Epithelial cell of proximal tubule (primary cell): ENCODE data around the gene TFAP2A. TPM values are rescaled to one million over a fixed set of nuclear protein-coding genes. Genes with fewer than 3 reads are reported as not detected.

Source experiments
- DNase-seq: peaks from one replicate; pipeline ENCODE4 v3.0.0-alpha.2; 2011; ENCODE audit warnings: low read depth
- H3K4me3 ChIP-seq: 2 replicates; pipeline ENCODE4 v1.5.1; 2011; ENCODE audit warnings: low read depth, mild to moderate bottlenecking, low read length
- total RNA-seq: library from RNA; depleted of rRNA; stranded (reverse); fragments of >200 nt; gene quantifications from 2 replicates; pipeline ENCODE4 v1.2.3, GENCODE V29; 2015
- TF ChIP-seq, protein P1 (sequence below): conservative IDR thresholded peaks from 2 replicates; pipeline ENCODE4 v1.5.1; 2012; ENCODE audit warnings: low read depth, mild to moderate bottlenecking, low read length

The TFAP2A gene
- total RNA-seq, 1 donor from 2014 or later: 17.8 TPM

- no peak for DNase-seq
- TF ChIP-seq, protein P1, sequence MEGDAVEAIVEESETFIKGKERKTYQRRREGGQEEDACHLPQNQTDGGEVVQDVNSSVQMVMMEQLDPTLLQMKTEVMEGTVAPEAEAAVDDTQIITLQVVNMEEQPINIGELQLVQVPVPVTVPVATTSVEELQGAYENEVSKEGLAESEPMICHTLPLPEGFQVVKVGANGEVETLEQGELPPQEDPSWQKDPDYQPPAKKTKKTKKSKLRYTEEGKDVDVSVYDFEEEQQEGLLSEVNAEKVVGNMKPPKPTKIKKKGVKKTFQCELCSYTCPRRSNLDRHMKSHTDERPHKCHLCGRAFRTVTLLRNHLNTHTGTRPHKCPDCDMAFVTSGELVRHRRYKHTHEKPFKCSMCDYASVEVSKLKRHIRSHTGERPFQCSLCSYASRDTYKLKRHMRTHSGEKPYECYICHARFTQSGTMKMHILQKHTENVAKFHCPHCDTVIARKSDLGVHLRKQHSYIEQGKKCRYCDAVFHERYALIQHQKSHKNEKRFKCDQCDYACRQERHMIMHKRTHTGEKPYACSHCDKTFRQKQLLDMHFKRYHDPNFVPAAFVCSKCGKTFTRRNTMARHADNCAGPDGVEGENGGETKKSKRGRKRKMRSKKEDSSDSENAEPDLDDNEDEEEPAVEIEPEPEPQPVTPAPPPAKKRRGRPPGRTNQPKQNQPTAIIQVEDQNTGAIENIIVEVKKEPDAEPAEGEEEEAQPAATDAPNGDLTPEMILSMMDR: no peak
Observed at GRCh38 chr6:10350720-10351119, 64.2 kb downstream of the TFAP2A start.

DNA sequence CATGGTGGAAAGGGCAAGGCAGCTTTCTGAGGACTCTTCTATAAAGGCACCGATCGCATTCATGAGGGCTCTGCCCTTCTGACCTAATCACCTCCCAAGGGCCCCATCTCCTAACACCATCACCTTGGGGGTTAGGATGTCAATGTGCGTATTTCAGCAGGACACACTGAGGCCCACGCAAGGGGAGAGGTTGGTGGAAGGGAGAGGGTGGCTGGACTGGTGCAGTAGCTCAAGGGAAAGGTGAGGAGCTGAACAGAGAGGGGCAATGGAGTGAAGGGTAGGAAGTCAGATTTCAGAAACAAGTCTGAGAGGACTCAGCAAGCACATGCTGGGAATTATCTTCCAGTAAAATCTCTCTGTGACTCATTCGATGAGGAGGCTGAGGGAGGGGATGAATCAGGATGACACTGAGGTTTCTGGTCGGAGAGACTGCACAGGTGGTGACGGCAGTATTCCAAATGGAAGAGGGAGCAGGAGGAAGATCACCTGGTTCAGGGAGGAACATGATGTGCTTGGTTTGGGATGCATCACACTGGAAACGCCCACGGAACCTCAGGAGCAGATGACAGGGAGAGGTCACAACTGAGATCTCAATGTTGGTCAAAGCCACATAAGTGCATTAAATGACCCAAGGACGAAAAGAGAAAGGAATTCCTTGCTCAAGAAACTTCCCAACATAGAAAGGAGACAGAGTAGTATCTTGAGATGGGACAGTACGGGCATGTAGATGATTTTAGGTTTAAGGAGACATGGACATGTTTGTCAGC, 67.1 kb downstream of the TFAP2A start:
- DNase-seq: no peak
- H3K4me3 ChIP-seq: no peak overlapping the region
- TF ChIP-seq, protein P1: no peak

More at GRCh38 chr6:10350720-10351119, 64.2 kb downstream of the TFAP2A start:
- H3K4me3 ChIP-seq: no peak overlapping the region

Other genes starting within 250 kb of the TFAP2A start
- gene GCNT2, start 106.3 kb upstream of the TFAP2A start, total RNA-seq: 17.5 and 31.2 TPM in 2 replicates